ENCODE measurements around the gene TGFBR3.

GRCh38 chr1:91645031-91645430, 240.9 kb downstream of the TGFBR3 start:
- TF ChIP-seq TAF1 (IDR thresholded peaks at IDR 0.05; ENCODE audit: borderline replicate concordance, insufficient read depth, low read length): no peak
- no peak for TF ChIP-seq POLR2AphosphoS5 (IDR thresholded peaks at IDR 0.05; ENCODE audit: low read depth, low read length)
- TF ChIP-seq REST (IDR thresholded peaks at IDR 0.05; ENCODE audit: insufficient read depth in 1 of 2, low read depth in 2 of 2, low read length in 2 of 2): no peak
- TF ChIP-seq SIN3A (IDR thresholded peaks at IDR 0.05; ENCODE audit: borderline replicate concordance, insufficient read depth, low read length): no peak
- TF ChIP-seq FOXP2 (optimal IDR thresholded peaks at IDR 0.05; ENCODE audit: borderline replicate concordance, extremely low read depth, extremely low read length, insufficient read depth): no peak
